ENCODE measurements around the gene PHLDA3. TPM values are rescaled to one million over a fixed set of nuclear protein-coding genes. Genes with fewer than 3 reads are reported as not detected.

PHLDA3 gene
- total RNA-seq, 1 experiment from 2014 or later: 22.1 TPM

- TF ChIP-seq, protein P1, sequence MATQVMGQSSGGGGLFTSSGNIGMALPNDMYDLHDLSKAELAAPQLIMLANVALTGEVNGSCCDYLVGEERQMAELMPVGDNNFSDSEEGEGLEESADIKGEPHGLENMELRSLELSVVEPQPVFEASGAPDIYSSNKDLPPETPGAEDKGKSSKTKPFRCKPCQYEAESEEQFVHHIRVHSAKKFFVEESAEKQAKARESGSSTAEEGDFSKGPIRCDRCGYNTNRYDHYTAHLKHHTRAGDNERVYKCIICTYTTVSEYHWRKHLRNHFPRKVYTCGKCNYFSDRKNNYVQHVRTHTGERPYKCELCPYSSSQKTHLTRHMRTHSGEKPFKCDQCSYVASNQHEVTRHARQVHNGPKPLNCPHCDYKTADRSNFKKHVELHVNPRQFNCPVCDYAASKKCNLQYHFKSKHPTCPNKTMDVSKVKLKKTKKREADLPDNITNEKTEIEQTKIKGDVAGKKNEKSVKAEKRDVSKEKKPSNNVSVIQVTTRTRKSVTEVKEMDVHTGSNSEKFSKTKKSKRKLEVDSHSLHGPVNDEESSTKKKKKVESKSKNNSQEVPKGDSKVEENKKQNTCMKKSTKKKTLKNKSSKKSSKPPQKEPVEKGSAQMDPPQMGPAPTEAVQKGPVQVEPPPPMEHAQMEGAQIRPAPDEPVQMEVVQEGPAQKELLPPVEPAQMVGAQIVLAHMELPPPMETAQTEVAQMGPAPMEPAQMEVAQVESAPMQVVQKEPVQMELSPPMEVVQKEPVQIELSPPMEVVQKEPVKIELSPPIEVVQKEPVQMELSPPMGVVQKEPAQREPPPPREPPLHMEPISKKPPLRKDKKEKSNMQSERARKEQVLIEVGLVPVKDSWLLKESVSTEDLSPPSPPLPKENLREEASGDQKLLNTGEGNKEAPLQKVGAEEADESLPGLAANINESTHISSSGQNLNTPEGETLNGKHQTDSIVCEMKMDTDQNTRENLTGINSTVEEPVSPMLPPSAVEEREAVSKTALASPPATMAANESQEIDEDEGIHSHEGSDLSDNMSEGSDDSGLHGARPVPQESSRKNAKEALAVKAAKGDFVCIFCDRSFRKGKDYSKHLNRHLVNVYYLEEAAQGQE (IDR thresholded peaks at IDR 0.05; ENCODE audit: low read depth): no peak
- TF ChIP-seq SIN3A (IDR thresholded peaks at IDR 0.05; ENCODE audit: low read depth): no peak
- TF ChIP-seq ZFX (IDR thresholded peaks at IDR 0.05): no peak
- TF ChIP-seq CEBPB (IDR thresholded peaks at IDR 0.05; ENCODE audit: low read depth): no peak
- no peak for TF ChIP-seq POLR2A (IDR thresholded peaks at IDR 0.05; ENCODE audit: borderline replicate concordance, extremely low read depth, insufficient read depth, insufficient read length)
- TF ChIP-seq POLR2AphosphoS5 (IDR thresholded peaks at IDR 0.05; ENCODE audit: low read depth, low read length): no peak
Observed at GRCh38 chr1:201515895-201516294, 46.9 kb upstream of the PHLDA3 start (continued).

DNA sequence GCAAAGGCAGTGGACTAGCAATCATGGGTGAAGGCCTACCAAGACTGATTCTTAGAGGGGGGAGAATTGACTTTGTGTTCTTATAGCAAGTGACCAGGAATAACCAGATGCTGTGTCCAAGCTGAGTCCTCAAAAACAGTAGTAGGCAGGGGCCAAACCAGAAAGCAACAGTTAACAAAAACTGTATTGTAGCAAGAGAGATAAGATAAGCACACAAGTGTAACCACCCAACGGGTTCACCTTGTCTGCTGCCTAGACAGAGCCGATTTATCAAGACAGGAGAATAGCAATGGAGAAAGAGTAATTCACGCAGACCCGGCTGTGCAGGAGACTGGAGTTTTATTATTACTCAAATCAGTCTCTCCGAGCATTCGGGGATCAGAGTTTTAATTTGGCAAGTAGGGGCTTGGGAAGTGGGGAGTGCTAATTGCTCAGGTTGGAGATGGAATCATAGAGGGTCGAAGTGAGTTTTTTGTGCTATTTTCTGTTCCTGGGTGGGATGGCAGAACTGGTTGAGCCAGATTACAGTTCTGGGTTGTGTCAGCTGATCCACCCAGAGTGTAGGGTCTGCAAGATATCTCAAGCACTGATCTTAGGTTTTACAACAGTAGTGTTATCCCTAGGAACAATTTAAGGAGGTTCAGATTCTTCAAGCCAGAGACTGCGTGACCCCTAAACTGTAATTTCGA, 46.2 kb upstream of the PHLDA3 start:
- intact Hi-C loops (cut with micrococcal nuclease): no loop called here
- ATAC-seq: no peak
- Histone ChIP-seq H3K9me2 (ENCODE audit: insufficient read depth) (no peaks in the 10 kb centered on the region), H3K9ac (ENCODE audit: low read length) (no peak overlapping the region), H3K4me2 (ENCODE audit: low read length) (no peak overlapping the region), H4K20me1 (ENCODE audit: insufficient read depth) (no peaks in the 10 kb centered on the region), H3K27ac (ENCODE audit: low read depth, low read length) (no peak overlapping the region), H3K4me1 (ENCODE audit: control insufficient read depth in 1 of 2, insufficient read depth in 2 of 2, low read length in 2 of 2) (peaks cover 18 to 37% of the 10 kb centered on the region in 2 experiments; a peak in 3 of 4 replicates), H2AFZ (ENCODE audit: low read depth, low read length, poor library complexity, severe bottlenecking) (no peak overlapping the region), H3K36me3 (ENCODE audit: control insufficient read depth in 1 of 2, insufficient read depth in 2 of 2, low read length in 2 of 2) (no peaks in the 10 kb centered on the region), H3K9me3 (ENCODE audit: control insufficient read depth in 1 of 2, insufficient read depth in 1 of 2, low read depth in 1 of 2, low read length in 2 of 2) (no peaks in the 10 kb centered on the region), H3K27me3 (ENCODE audit: insufficient read depth, low read length) (no peaks in the 10 kb centered on the region), H3K79me2 (ENCODE audit: insufficient read depth, low read length) (no peaks in the 10 kb centered on the region), H3K4me3 (replicated peaks in 1 of 2; ENCODE audit: low read depth in 1 of 2, low read length in 2 of 2) (no peak overlapping the region)
- ChIA-PET POLR2A (interaction anchor here (1.3 kb wide), 1 partner anchor 9 kb away, joined by 4 read pairs; the partner anchor contains the start of gene CSRP1), CTCF (interaction anchor here (1.3 to 8.8 kb wide), 5 partner anchors 8 to 79 kb away, joined by 3 to 194 read pairs (median 5); partner anchors contain the start of gene CSRP1), RAD21 (ENCODE audit: low non-redundant PET in 1 of 2, low total read pairs in 2 of 2, uncharacterized antibody in 2 of 2, unreplicated experiment in 2 of 2) (no interaction called here)
- no TSS peak for BruUV-seq (replicated peaks)
- DNase-seq (ENCODE audit: low read depth, low spot score): no peak
- TF ChIP-seq CEBPB (IDR thresholded peaks at IDR 0.05; ENCODE audit: low read depth): no peak
- TF ChIP-seq, protein P2, sequence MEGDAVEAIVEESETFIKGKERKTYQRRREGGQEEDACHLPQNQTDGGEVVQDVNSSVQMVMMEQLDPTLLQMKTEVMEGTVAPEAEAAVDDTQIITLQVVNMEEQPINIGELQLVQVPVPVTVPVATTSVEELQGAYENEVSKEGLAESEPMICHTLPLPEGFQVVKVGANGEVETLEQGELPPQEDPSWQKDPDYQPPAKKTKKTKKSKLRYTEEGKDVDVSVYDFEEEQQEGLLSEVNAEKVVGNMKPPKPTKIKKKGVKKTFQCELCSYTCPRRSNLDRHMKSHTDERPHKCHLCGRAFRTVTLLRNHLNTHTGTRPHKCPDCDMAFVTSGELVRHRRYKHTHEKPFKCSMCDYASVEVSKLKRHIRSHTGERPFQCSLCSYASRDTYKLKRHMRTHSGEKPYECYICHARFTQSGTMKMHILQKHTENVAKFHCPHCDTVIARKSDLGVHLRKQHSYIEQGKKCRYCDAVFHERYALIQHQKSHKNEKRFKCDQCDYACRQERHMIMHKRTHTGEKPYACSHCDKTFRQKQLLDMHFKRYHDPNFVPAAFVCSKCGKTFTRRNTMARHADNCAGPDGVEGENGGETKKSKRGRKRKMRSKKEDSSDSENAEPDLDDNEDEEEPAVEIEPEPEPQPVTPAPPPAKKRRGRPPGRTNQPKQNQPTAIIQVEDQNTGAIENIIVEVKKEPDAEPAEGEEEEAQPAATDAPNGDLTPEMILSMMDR (IDR thresholded peaks at IDR 0.05 in 2 of 3, conservative IDR thresholded peaks at IDR 0.05 in 1 of 3; ENCODE audit: borderline replicate concordance in 1 of 3, insufficient read depth in 1 of 3, low read depth in 2 of 3, low read length in 2 of 3): no peak
- no peak for TF ChIP-seq ZFX (IDR thresholded peaks at IDR 0.05)
- no peak for TF ChIP-seq JUND (IDR thresholded peaks at IDR 0.05)
- no peak for TF ChIP-seq EZH2phosphoT487 (IDR thresholded peaks at IDR 0.05; ENCODE audit: borderline replicate concordance)
- TF ChIP-seq, protein P3, sequence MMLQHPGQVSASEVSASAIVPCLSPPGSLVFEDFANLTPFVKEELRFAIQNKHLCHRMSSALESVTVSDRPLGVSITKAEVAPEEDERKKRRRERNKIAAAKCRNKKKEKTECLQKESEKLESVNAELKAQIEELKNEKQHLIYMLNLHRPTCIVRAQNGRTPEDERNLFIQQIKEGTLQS (IDR thresholded peaks at IDR 0.05): no peak
- no peak for TF ChIP-seq ZNF274 (IDR thresholded peaks at IDR 0.05; ENCODE audit: low read depth, low read length)
- TF ChIP-seq CBX3 (IDR thresholded peaks at IDR 0.05; ENCODE audit: low read depth): no peak
- TF ChIP-seq, protein P1 (IDR thresholded peaks at IDR 0.05; ENCODE audit: low read depth): no peak
- no peak for TF ChIP-seq SRF (IDR thresholded peaks at IDR 0.05; ENCODE audit: low read depth)
- TF ChIP-seq YY1 (IDR thresholded peaks at IDR 0.05; ENCODE audit: extremely low read depth, insufficient replicate concordance, low read depth, low read length): no peak
- TF ChIP-seq, protein P4, sequence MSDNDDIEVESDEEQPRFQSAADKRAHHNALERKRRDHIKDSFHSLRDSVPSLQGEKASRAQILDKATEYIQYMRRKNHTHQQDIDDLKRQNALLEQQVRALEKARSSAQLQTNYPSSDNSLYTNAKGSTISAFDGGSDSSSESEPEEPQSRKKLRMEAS (IDR thresholded peaks at IDR 0.05): no peak
